Activated T-helper 9 cell treated with anti-CD3 and anti-CD28 coated beads, Interleukin-2, amount 50 U/mL, for 16 hours (primary cell): ENCODE results near the gene C11orf68.

Source experiments
- DNase-seq: peaks from one replicate; pipeline ENCODE4 v3.0.0-alpha.2; 2020; ENCODE audit warnings: low read depth

C11orf68 gene

DNA sequence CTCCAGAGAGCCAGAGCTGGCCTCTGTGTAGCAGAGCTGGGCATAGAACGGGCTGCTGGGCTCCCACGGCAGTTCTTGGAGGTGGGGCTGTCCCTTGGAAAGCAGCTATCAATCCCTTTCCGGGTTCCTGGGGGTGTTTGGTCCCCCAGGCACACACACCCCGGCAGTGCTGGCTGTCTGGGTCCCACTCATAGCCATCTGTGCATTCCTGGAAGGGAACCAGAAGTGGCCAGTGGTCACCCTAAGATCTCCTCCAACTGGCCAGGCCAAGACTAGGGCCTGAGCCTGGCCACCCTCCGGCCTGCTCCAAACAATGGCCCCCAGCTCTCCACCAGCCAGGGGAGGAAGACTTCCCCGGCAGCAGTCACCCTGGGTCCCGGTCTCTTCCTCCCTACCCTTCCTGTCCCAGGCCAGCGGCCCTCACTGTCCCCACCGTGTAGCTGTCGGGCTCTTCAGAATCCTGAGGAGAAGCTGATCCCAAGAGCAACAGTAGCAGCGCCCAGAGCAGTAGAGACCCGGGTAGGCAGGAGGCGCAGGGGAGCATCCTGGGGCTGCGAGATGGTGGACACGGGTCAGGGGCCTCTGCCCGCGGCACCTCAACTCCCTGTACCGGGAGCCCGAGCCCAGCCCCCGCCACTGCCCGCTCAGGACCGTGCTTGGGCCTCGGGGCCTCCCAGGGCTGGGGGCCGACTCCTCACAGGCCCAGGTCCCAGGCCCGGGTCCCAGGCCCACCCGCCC, 46.9 kb downstream of the C11orf68 start:
- DNase-seq = no peak

DNA sequence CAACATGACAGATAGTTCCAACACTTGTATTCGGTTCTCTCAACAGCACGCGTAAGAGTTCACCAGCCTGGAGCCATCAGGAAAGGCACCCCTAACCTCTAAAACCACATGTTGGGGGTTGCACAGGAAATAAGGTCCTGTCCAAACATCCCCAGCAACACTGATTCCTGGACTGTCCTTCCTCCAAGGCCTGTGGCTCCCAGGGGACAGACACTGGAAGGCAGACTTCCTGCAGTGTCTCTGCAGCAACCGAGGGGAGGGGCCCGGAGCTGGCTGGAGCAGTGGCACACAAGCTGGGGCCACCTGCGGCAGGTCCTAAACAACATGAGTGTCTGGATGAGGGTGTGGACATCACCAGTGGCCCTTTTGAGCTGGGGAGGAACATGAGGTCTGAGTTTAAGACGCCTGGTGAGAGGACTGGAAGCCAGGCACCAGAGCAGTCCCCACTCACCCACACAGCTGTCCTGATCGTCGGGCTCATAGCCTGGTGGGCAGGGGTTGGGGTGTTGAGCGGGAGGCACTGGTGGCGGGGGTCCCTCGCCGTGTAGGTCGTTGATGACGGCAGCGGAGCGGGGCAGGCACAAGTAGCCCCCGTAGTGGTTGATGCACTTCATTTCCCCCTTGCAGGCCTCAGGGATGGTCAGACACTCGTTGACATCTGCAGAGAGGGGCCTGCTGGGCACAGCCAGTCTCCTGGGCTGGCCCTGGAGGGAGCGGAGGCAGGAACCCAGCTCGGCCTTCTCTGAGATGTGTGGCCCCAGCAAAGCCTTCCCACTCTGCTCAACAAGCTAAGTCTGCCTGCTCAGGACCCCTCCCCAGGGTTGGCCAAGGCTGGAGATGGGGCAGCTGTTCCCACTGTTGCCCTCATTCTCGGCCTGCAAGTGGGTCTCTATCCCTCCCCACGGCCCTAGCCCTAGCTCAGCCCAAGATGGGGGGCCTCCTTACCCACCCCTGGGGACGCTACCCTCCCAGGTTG, 47.9 kb downstream of the C11orf68 start:
- DNase-seq = no peak

DNA sequence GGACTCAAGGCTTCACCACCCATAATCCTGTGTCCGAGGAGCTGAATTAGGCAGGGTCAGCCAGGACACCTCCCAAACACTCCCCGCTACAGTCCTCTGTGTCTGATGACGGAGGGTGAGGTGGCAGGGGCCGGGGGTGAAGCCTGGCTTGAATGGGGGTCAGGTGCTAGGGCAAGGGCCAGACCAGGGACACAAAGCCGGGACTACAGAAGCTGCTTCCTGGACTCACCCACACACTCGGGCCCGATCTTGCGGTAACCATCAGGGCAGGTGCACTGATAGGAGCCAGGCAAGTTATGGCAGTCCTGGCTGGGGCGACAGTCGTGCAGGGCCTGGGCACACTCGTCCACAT, 48.6 kb downstream of the C11orf68 start:
- no peak for DNase-seq

DNA sequence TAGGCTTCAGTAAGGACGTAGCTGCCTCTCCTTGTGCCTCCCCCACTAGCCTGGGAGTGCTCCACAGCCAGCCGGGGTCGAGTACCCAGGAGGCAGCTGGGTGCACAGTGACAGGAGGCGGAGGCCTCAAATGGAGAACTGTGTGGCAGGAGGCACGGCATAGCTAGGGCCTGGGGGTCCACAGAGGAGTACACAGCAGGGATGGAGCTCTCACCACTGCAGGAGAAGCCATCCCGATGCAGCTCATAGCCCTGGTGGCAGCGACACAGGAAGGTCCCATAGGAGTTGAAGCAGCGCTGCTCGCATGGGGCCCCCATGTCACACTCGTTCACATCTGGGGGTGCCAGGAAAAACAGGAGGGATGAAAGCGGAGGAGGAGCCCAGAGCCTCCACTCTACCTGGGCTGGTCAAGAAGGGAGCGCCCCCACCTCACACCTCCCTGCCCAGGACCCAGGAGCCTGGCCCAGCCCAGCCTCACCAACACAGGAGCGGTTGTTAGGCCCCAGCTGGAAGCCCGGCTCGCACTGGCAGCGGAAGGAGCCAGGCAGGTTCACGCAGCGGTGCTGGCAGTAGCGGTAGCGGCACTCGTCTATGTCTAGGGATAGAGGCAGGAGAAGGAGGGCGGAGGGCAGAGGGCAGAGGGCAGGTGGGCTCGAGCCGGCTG, 49.1 kb downstream of the C11orf68 start:
- no peak for DNase-seq

DNA sequence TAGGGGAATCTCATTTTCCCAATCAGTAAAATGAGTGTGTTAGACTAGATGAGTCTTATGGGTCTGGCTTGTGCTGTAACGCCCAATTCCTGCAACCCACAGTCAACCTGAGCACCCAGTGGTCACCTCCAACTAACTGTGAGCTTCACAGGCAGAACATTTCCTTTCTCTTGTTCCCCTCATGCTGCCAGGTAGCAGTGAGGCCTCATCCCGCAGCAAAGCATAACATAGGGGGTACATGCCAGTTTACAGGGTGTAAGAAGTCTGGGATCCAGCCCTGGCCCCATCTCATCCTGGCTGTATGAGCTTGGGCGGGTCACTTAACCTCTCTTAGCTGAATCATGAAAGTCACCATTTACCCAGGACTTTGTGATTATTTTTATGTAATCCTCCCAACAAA, 50.0 kb downstream of the C11orf68 start:
- DNase-seq = no peak

DNA sequence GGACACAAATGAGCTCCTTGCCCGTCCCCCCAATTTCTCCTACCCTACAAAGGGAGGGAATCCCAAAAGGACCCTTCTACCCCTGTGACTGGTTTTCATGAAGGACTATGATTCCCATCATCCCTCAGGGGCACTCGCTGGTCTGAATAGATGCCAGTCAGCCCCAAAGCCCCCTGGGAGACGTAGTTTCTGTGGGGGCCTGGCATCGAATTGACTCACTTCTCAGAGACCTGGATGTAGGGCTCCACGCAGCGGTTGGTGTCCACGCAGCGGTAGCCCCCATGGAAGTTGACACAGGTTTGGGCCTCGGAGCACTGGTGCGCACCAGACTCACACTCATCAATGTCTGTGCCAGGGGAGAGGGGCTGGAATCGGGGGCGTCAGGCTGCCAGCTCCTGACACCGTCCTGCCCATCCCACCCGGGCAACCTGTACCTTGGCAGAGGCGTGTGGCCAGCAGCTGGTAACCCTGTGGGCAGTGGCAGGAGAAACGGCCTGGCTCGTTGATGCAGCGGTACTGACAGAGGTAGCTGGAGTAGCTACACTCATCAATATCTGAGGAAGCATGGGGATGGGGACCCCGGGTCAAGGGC, 50.7 kb downstream of the C11orf68 start:
- DNase-seq = no peak

DNA sequence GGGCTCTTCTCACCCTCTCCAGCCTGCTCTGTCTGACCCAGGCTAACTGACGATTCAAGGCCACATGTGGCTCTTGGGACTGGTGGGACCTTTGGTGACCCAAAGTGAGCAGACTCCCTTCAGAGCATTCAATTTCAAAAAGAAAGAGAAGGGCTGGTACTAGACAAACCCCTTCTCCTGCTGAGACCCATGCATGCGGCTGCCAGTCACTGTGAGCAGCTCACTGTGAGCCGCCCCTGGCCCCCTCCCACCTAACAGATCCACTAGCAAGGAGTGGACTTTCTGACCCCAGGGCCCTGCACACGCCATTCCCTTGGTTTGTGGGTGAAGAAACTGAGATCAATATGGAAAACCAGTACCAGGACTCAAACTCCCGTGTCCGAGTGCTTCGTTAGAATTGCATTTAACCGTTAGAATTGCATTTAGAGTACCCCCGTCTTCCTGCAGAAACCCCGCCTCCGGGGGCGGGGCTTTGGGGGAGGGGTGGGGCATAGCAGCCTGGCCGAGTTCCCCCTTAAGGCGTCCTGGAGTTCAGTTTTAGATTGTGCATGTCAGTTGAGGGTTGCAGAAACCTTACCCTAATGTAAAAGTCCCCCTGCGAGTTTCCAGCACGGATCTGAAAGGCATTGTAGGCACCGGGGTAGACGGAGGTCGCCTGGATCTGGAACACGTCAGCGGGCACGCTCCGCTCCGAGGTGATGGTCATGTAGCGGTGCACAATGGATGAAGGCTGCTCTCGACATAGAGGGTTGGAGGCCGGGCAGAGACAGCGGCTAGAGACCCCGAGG, 51.4 kb downstream of the C11orf68 start:
- DNase-seq = no peak
